Vagina (tissue), 2 donors: ENCODE results near the gene BNIP5.

Source experiments
- POLR2A ChIP-seq, 2 donors: fragments of 450-650 bp; IDR thresholded peaks; one replicate each; pipeline ENCODE4 v1.6.1; 2017; ENCODE audit warnings: antibody characterized with exemption in 2 of 2, mild to moderate bottlenecking in 2 of 2, moderate library complexity in 2 of 2
- POLR2AphosphoS5 ChIP-seq, 2 donors: sonication (generic); formaldehyde crosslinking; IDR thresholded peaks; one replicate each; pipeline ENCODE4 v1.9.0; 2017; ENCODE audit warnings: antibody characterized with exemption in 2 of 2, mild to moderate bottlenecking in 2 of 2, low read depth in 1 of 2; ENCODE audit not compliant: insufficient read depth in 1 of 2
- TF ChIP-seq, protein P1 (sequence below), 3 experiments: fragments of 450-650 bp in 2 of 3; fragments of 200-600 bp in 1 of 3; sonication (generic) in 1 of 3; IDR thresholded peaks; one replicate each; pipeline ENCODE4 v1.5.1; 2017 to 2019; ENCODE audit warnings: antibody characterized with exemption in 3 of 3, mild to moderate bottlenecking in 2 of 3, moderate library complexity in 2 of 3

DNA sequence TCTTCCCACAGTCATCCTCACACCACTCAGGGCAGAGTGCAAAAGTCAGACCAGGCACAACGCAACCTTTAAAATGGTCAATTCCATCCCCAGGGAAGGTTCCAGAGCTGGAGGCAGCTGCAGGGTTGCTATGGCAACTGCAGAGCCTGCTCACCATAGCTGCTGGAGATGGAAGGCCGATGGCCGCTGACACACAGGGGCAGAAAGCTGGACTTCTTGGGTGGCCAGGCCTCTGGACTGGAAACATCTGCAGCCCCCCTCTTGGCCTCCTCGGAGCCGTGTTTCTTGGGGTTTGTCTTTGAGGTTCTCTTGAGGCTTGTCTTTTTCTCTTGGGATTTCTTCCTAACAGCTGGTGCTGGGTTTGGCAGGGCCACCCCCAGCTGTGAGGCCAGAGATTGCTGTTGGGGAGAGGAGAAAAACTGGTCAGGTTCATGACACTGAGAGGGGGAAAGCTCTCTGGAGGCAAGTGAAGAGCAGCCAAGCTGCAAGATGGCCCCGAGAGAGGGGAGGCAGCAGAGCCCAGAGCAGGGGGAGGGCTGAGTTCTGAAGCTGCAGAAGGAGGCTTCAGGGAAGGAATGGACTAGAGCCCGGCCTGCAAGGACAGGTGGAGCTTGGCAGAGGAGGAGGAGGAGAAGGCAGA is 10.2 kb downstream of the BNIP5 start:
- TF ChIP-seq, protein P1, sequence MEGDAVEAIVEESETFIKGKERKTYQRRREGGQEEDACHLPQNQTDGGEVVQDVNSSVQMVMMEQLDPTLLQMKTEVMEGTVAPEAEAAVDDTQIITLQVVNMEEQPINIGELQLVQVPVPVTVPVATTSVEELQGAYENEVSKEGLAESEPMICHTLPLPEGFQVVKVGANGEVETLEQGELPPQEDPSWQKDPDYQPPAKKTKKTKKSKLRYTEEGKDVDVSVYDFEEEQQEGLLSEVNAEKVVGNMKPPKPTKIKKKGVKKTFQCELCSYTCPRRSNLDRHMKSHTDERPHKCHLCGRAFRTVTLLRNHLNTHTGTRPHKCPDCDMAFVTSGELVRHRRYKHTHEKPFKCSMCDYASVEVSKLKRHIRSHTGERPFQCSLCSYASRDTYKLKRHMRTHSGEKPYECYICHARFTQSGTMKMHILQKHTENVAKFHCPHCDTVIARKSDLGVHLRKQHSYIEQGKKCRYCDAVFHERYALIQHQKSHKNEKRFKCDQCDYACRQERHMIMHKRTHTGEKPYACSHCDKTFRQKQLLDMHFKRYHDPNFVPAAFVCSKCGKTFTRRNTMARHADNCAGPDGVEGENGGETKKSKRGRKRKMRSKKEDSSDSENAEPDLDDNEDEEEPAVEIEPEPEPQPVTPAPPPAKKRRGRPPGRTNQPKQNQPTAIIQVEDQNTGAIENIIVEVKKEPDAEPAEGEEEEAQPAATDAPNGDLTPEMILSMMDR (IDR thresholded peaks at IDR 0.05) = no peak
- no peak for TF ChIP-seq POLR2A (IDR thresholded peaks at IDR 0.05)
- no peak for TF ChIP-seq POLR2AphosphoS5 (IDR thresholded peaks at IDR 0.05; ENCODE audit: insufficient read depth in 1 of 2, low read depth in 1 of 2)
